ENCODE measurements around the gene VTCN1.

- no peak for TF ChIP-seq ZC3H10 (CRISPR knock-in tag; IDR thresholded peaks at IDR 0.05)
- TF ChIP-seq ZNF8 (CRISPR knock-in tag; IDR thresholded peaks at IDR 0.05): no peak
- TF ChIP-seq, protein P1, sequence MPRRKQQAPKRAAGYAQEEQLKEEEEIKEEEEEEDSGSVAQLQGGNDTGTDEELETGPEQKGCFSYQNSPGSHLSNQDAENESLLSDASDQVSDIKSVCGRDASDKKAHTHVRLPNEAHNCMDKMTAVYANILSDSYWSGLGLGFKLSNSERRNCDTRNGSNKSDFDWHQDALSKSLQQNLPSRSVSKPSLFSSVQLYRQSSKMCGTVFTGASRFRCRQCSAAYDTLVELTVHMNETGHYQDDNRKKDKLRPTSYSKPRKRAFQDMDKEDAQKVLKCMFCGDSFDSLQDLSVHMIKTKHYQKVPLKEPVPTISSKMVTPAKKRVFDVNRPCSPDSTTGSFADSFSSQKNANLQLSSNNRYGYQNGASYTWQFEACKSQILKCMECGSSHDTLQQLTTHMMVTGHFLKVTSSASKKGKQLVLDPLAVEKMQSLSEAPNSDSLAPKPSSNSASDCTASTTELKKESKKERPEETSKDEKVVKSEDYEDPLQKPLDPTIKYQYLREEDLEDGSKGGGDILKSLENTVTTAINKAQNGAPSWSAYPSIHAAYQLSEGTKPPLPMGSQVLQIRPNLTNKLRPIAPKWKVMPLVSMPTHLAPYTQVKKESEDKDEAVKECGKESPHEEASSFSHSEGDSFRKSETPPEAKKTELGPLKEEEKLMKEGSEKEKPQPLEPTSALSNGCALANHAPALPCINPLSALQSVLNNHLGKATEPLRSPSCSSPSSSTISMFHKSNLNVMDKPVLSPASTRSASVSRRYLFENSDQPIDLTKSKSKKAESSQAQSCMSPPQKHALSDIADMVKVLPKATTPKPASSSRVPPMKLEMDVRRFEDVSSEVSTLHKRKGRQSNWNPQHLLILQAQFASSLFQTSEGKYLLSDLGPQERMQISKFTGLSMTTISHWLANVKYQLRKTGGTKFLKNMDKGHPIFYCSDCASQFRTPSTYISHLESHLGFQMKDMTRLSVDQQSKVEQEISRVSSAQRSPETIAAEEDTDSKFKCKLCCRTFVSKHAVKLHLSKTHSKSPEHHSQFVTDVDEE (CRISPR knock-in tag; IDR thresholded peaks at IDR 0.05): no peak
- no peak for TF ChIP-seq ISL1 (CRISPR knock-in tag; IDR thresholded peaks at IDR 0.05)
- TF ChIP-seq TOX (CRISPR knock-in tag; IDR thresholded peaks at IDR 0.05; ENCODE audit: borderline replicate concordance): no peak
- no peak for TF ChIP-seq CSRNP3 (CRISPR knock-in tag; IDR thresholded peaks at IDR 0.05)
- TF ChIP-seq ARNTL (CRISPR knock-in tag; IDR thresholded peaks at IDR 0.05; ENCODE audit: borderline replicate concordance, low read depth): no peak
- no peak for TF ChIP-seq SNAI2 (CRISPR knock-in tag; IDR thresholded peaks at IDR 0.05)
- no peak for TF ChIP-seq ESRRG (CRISPR knock-in tag; IDR thresholded peaks at IDR 0.05)
- no peak for TF ChIP-seq ZNF565 (CRISPR knock-in tag; conservative IDR thresholded peaks at IDR 0.05; ENCODE audit: low read depth)
- TF ChIP-seq, protein P2, sequence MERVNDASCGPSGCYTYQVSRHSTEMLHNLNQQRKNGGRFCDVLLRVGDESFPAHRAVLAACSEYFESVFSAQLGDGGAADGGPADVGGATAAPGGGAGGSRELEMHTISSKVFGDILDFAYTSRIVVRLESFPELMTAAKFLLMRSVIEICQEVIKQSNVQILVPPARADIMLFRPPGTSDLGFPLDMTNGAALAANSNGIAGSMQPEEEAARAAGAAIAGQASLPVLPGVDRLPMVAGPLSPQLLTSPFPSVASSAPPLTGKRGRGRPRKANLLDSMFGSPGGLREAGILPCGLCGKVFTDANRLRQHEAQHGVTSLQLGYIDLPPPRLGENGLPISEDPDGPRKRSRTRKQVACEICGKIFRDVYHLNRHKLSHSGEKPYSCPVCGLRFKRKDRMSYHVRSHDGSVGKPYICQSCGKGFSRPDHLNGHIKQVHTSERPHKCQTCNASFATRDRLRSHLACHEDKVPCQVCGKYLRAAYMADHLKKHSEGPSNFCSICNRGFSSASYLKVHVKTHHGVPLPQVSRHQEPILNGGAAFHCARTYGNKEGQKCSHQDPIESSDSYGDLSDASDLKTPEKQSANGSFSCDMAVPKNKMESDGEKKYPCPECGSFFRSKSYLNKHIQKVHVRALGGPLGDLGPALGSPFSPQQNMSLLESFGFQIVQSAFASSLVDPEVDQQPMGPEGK (CRISPR knock-in tag; IDR thresholded peaks at IDR 0.05; ENCODE audit: borderline replicate concordance): no peak
- no peak for TF ChIP-seq ZNF70 (CRISPR knock-in tag; IDR thresholded peaks at IDR 0.05)
Measured at GRCh38 chr1:117121589-117122329, 89.0 kb downstream of the VTCN1 start, which contains the start of gene TRIM45.
